HCT116 (cell line): Measurements from ENCODE around the gene OXT. TPM values are rescaled to one million over a fixed set of nuclear protein-coding genes. Genes with fewer than 3 reads are reported as not detected.

Experiments
- ATAC-seq: fragments of 200-7000 bp; cut with Tn5 transposase; 2 replicates; pipeline ENCODE4 v1.9.1; 2020; ENCODE audit warnings: mild to moderate bottlenecking, moderate library complexity
- BruUV-seq: library from RNA; stranded (reverse); fragments of 400-500 nt; replicated peaks from 2 replicates; lab custom pipeline; 2021; lab: Mats Ljungman, UMichigan
- CTCF ChIA-PET: fragments of 300-600 bp; sonication (Branson Sonifier 250); formaldehyde crosslinking; loops from one replicate; lab custom pipeline; 2021; ENCODE audit warnings: antibody characterized with exemption; lab: Charles Lee
- POLR2A ChIA-PET: fragments of 300-600, 350-600 bp; sonication (Branson Sonifier 250); formaldehyde crosslinking; loops from one replicate; lab custom pipeline; 2021; ENCODE audit warnings: antibody characterized with exemption; lab: Charles Lee
- RAD21 ChIA-PET, 2 experiments: fragments of 300-600 bp; sonication (Branson Sonifier 250); formaldehyde crosslinking; loops; one replicate each; lab custom pipeline; 2023; ENCODE audit warnings: low total read pairs in 2 of 2; ENCODE audit not compliant: uncharacterized antibody in 2 of 2, unreplicated experiment in 2 of 2, low non-redundant PET in 1 of 2; lab: Charles Lee
- DNase-seq: peaks from one replicate; pipeline ENCODE4 v3.0.0-alpha.2; 2010; ENCODE audit warnings: low read depth, low spot score
- H2AFZ ChIP-seq: fragments of 200-600 bp; shearing (Covaris generic), sonication (generic); 2 replicates; pipeline ENCODE4 v1.6.1; 2017; ENCODE audit warnings: low read depth, mixed run types, mixed read lengths, antibody characterized with exemption, low read length; ENCODE audit not compliant: poor library complexity, severe bottlenecking
- H3K27ac ChIP-seq: 2 replicates; pipeline ENCODE4 v1.5.1; 2012; ENCODE audit warnings: low read depth, low read length
- H3K27me3 ChIP-seq: fragments of 200-600 bp; sonication (generic); 2 replicates; pipeline ENCODE4 v1.6.1; 2016; ENCODE audit warnings: mixed run types, low read length, mixed read lengths; ENCODE audit not compliant: insufficient read depth
- H3K36me3 ChIP-seq, 2 experiments: fragments of 200-500 bp in 1 of 2; fragments of 200-600 bp in 1 of 2; sonication (Bioruptor generic) in 1 of 2; sonication (generic) in 1 of 2; 2 replicates each; pipeline versions ENCODE4 v1.5.1 to v1.6.1; 2014 to 2016; ENCODE audit warnings: low read length in 2 of 2, inconsistent platforms in 1 of 2, mixed read lengths in 1 of 2, mixed run types in 1 of 2; ENCODE audit not compliant: insufficient read depth in 2 of 2, control insufficient read depth in 1 of 2
- H3K4me1 ChIP-seq, 2 experiments: fragments of 200-600 bp in 1 of 2; sonication (generic) in 1 of 2; 2 replicates each; pipeline versions ENCODE4 v1.5.1 to v1.6.1; 2012 to 2017; ENCODE audit warnings: low read length in 2 of 2, inconsistent platforms in 1 of 2, mild to moderate bottlenecking in 1 of 2, mixed read lengths in 1 of 2, mixed run types in 1 of 2, moderate library complexity in 1 of 2; ENCODE audit not compliant: insufficient read depth in 2 of 2, control insufficient read depth in 1 of 2
- H3K4me2 ChIP-seq: fragments of 200-600 bp; sonication (generic); 2 replicates; pipeline ENCODE4 v1.6.1; 2017; ENCODE audit warnings: mixed run types, low read length, mixed read lengths
- H3K4me3 ChIP-seq, 2 experiments: fragments of 200-600 bp in 1 of 2; sonication (generic) in 1 of 2; replicated peaks in 1 of 2; 2 replicates each; pipeline ENCODE4 v1.5.1; 2011 to 2016; ENCODE audit warnings: low read length in 2 of 2, control low read depth in 1 of 2, low read depth in 1 of 2, mild to moderate bottlenecking in 1 of 2, mixed read lengths in 1 of 2, mixed run types in 1 of 2
- H3K79me2 ChIP-seq: fragments of 200-600 bp; sonication (generic); 2 replicates; pipeline ENCODE4 v1.6.1; 2017; ENCODE audit warnings: mild to moderate bottlenecking, mixed run types, low read length, moderate library complexity, mixed read lengths; ENCODE audit not compliant: insufficient read depth
- H3K9ac ChIP-seq: fragments of 200-600 bp; sonication (generic); 2 replicates; pipeline ENCODE4 v1.6.1; 2016; ENCODE audit warnings: low read length, mixed read lengths
- H3K9me2 ChIP-seq: fragments of 200-600 bp; sonication (generic), shearing (Covaris generic); 2 replicates; pipeline ENCODE4 v1.6.1; 2017; ENCODE audit warnings: mixed run types, mild to moderate bottlenecking, moderate library complexity; ENCODE audit not compliant: insufficient read depth
- H3K9me3 ChIP-seq, 2 experiments: fragments of 200-500 bp in 1 of 2; fragments of 200-600 bp in 1 of 2; sonication (Bioruptor generic) in 1 of 2; sonication (generic) in 1 of 2; 2 replicates each; pipeline ENCODE4 v1.6.1; 2014 to 2017; ENCODE audit warnings: low read length in 2 of 2, mixed read lengths in 2 of 2, inconsistent platforms in 1 of 2, low read depth in 1 of 2, mild to moderate bottlenecking in 1 of 2, mixed run types in 1 of 2, moderate library complexity in 1 of 2; ENCODE audit not compliant: control insufficient read depth in 1 of 2, insufficient read depth in 1 of 2
- H4K20me1 ChIP-seq: fragments of 200-600 bp; sonication (generic), shearing (Covaris generic); 2 replicates; pipeline ENCODE4 v1.6.1; 2017; ENCODE audit warnings: mixed run types, mild to moderate bottlenecking, moderate library complexity; ENCODE audit not compliant: insufficient read depth
- CTCF ChIP-seq, 3 experiments: fragments of 200-600 bp in 1 of 3; sonication (generic) in 1 of 3; IDR thresholded peaks in 2 of 3; conservative IDR thresholded peaks in 1 of 3; 2 replicates each; pipeline ENCODE4 v1.5.1; 2012 to 2017; ENCODE audit warnings: low read depth in 2 of 3, low read length in 2 of 3, antibody characterized with exemption in 1 of 3, borderline replicate concordance in 1 of 3, control low read depth in 1 of 3, mild to moderate bottlenecking in 1 of 3, mixed read lengths in 1 of 3, mixed run types in 1 of 3, moderate library complexity in 1 of 3; ENCODE audit not compliant: insufficient read depth in 1 of 3
- EGR1 ChIP-seq: IDR thresholded peaks from 2 replicates; pipeline ENCODE4 v1.6.1; 2012; ENCODE audit warnings: low read depth
- EZH2 ChIP-seq: fragments of 200-600 bp; sonication (generic); IDR thresholded peaks from 2 replicates; pipeline ENCODE4 v1.6.1; 2017; ENCODE audit warnings: antibody characterized with exemption, mixed run types
- EZH2phosphoT487 ChIP-seq: fragments of 200-600 bp; IDR thresholded peaks from 2 replicates; pipeline ENCODE4 v1.6.1; 2018; ENCODE audit warnings: antibody characterized with exemption, borderline replicate concordance
- FOSL1 ChIP-seq: IDR thresholded peaks from 2 replicates; pipeline ENCODE4 v1.6.1; 2012; ENCODE audit warnings: low read depth
- JUND ChIP-seq: IDR thresholded peaks from 2 replicates; pipeline ENCODE4 v1.6.1; 2012
- POLR2A ChIP-seq: IDR thresholded peaks from 2 replicates; pipeline ENCODE4 v1.7.0; 2011; ENCODE audit warnings: borderline replicate concordance; ENCODE audit not compliant: insufficient read depth, insufficient read length; ENCODE audit errors: extremely low read depth
- POLR2AphosphoS5 ChIP-seq: IDR thresholded peaks from 2 replicates; pipeline ENCODE4 v1.6.1; 2011; ENCODE audit warnings: mild to moderate bottlenecking, low read depth, low read length, moderate library complexity
- RAD21 ChIP-seq: IDR thresholded peaks from 2 replicates; pipeline ENCODE4 v1.6.1; 2012; ENCODE audit warnings: low read depth, mild to moderate bottlenecking
- SP1 ChIP-seq: IDR thresholded peaks from 2 replicates; pipeline ENCODE4 v1.6.1; 2012; ENCODE audit warnings: low read depth
- SRF ChIP-seq: IDR thresholded peaks from 2 replicates; pipeline ENCODE4 v1.6.1; 2012; ENCODE audit warnings: low read depth
- TCF7L2 ChIP-seq: IDR thresholded peaks from 2 replicates; pipeline ENCODE4 v1.7.0; 2011; ENCODE audit warnings: borderline replicate concordance, inconsistent platforms; ENCODE audit not compliant: insufficient read depth, insufficient read length; ENCODE audit errors: extremely low read depth
- YY1 ChIP-seq: IDR thresholded peaks from 2 replicates; pipeline ENCODE4 v1.6.1; 2011; ENCODE audit warnings: low read length, low read depth, moderate library complexity, mild to moderate bottlenecking; ENCODE audit not compliant: insufficient replicate concordance; ENCODE audit errors: extremely low read depth
- ZBTB33 ChIP-seq: IDR thresholded peaks from 2 replicates; pipeline ENCODE4 v1.6.1; 2011; ENCODE audit warnings: mild to moderate bottlenecking, low read length, moderate library complexity; ENCODE audit not compliant: insufficient replicate concordance; ENCODE audit errors: extremely low read depth
- ZFX ChIP-seq: fragments of 450-650 bp; IDR thresholded peaks from 2 replicates; pipeline ENCODE4 v1.6.1; 2017
- intact Hi-C: fragments of 100-400 bp; cut with micrococcal nuclease; formaldehyde crosslinking; loops from 2 replicates; pipeline ENCODE4 v1.10.0; 2022
- total RNA-seq: library from RNA; stranded (reverse); gene quantifications from one replicate; pipeline ENCODE4 v1.2.1, GENCODE V29; 2021; ENCODE audit not compliant: unreplicated experiment
- TF ChIP-seq, protein P1 (sequence below): IDR thresholded peaks from 2 replicates; pipeline ENCODE4 v1.6.1; 2012

OXT gene
- total RNA-seq, 1 experiment from 2014 or later, result not detected

GRCh38 chr20:3045042-3045815, 26.2 kb upstream of the OXT start (continued):
- no peak for TF ChIP-seq POLR2AphosphoS5

DNA sequence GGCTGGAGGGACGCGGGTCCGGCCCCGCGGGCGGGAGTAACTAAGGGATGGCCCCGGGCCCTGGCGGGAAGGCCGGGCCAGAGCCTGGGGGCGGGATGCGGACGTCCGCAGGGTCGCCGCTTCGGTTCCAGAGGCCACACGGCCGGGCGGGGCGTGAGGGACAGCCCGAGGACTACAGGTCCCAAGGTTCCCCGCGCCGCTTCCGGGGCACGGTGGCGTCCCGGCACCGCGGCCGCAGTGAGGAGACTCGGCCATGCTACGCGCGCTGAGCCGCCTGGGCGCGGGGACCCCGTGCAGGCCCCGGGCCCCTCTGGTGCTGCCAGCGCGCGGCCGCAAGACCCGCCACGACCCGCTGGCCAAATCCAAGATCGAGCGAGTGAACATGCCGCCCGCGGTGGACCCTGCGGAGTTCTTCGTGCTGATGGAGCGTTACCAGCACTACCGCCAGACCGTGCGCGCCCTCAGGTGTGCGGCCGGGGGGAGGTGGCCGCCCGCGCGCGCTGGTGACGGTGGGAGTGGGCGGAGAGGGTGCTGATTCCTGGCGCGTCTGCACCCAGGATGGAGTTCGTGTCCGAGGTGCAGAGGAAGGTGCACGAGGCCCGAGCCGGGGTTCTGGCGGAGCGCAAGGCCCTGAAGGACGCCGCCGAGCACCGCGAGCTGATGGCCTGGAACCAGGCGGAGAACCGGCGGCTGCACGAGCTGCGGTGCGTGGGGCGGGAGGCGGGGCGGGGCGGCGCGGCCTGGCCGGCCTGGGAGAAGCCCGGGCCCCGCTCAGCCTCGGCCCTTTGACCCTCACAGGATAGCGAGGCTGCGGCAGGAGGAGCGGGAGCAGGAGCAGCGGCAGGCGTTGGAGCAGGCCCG, 25.4 kb upstream of the OXT start, which contains the start of gene MRPS26:
TSS of gene MRPS26 (plus strand) at position 237 of the 861 bp plus-strand sequence. CDS start at position 254, 17 bp downstream.
- Histone ChIP-seq H3K9me2 (no peaks in the 10 kb centered on the region), H2AFZ (peak within 1 kb of the TSS; percentile 29), H3K4me3 (peak within 1 kb of the TSS; percentile 73 to 97), H3K27ac (peak within 1 kb of the TSS; percentile 87), H3K27me3 (no peaks in the 10 kb centered on the region), H3K4me1 (peaks cover 4 to 27% of the 10 kb centered on the region in 2 experiments; a peak in 3 of 4 replicates), H4K20me1 (no peaks in the 10 kb centered on the region), H3K9ac (peak within 1 kb of the TSS; percentile 88), H3K36me3 (peaks cover 5 to 13% of the 10 kb centered on the region in 2 experiments; a peak in 2 of 4 replicates), H3K9me3 (no peaks in the 10 kb centered on the region), H3K79me2 (peaks cover 27% of the 10 kb centered on the region), H3K4me2 (peak within 1 kb of the TSS; percentile 97)
- DNase-seq, result peak; percentile 60
- peak; percentile 94 for ATAC-seq
- RAD21 ChIA-PET, result interaction anchor here in 1 of 2 experiments (0.6 kb wide), 1 partner anchor 166 kb away, joined by 6 read pairs; no protein-coding TSS in a partner anchor
- POLR2A ChIA-PET, result no interaction called here
- no TSS peak for BruUV-seq
- CTCF ChIA-PET, result interaction anchor here (1.2 kb wide), 1 partner anchor 8 kb away, joined by 6 read pairs; no protein-coding TSS in a partner anchor
- intact Hi-C loops, result no loop called here
- no peak for TF ChIP-seq SRF
- TF ChIP-seq EZH2phosphoT487, result no peak
- TF ChIP-seq ZFX, result peak; percentile 99
- no peak for TF ChIP-seq ZBTB33
- TF ChIP-seq, protein P1, sequence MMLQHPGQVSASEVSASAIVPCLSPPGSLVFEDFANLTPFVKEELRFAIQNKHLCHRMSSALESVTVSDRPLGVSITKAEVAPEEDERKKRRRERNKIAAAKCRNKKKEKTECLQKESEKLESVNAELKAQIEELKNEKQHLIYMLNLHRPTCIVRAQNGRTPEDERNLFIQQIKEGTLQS, result no peak
- TF ChIP-seq YY1, result peak; percentile 76
- no peak for TF ChIP-seq FOSL1
- peak; percentile 65 for TF ChIP-seq EGR1
- TF ChIP-seq EZH2, result no peak
- TF ChIP-seq TCF7L2, result no peak
- TF ChIP-seq CTCF (IDR thresholded peaks at IDR 0.05 in 2 of 3, conservative IDR thresholded peaks at IDR 0.05 in 1 of 3; ENCODE audit: borderline replicate concordance in 1 of 3, insufficient read depth in 1 of 3, low read depth in 2 of 3, low read length in 2 of 3), result no peak
- no peak for TF ChIP-seq RAD21
- TF ChIP-seq SP1, result no peak
- no peak for TF ChIP-seq JUND
- peak; percentile 87 for TF ChIP-seq POLR2A
